Liver (tissue), 9 donors: ENCODE results near the gene AQP12A. TPM values are rescaled to one million over a fixed set of nuclear protein-coding genes. Genes with fewer than 3 reads are reported as not detected.
"Not testable (repeated sequence)": the region's sequence is repeated elsewhere in the genome, so short reads cannot be mapped to it uniquely, and the experiment has no call there.

Source experiments
- DNase-seq: peaks from one replicate; pipeline ENCODE4 v3.0.0-alpha.2; 2017; ENCODE audit warnings: low spot score
- H3K27ac ChIP-seq, 2 donors: one replicate each; pipeline ENCODE4 v1.7.0; 2013; ENCODE audit warnings: inconsistent platforms in 2 of 2, low read length in 2 of 2, control low read depth in 1 of 2, low read depth in 1 of 2, mild to moderate bottlenecking in 1 of 2
- H3K27me3 ChIP-seq, 4 donors: one replicate each; pipeline versions ENCODE4 v1.6.1 to v1.7.0; 2013; ENCODE audit warnings: low read length in 3 of 4, inconsistent platforms in 1 of 4, mild to moderate bottlenecking in 1 of 4, moderate library complexity in 1 of 4; ENCODE audit not compliant: control insufficient read depth in 4 of 4, insufficient read depth in 4 of 4
- H3K36me3 ChIP-seq, 4 donors: one replicate each; pipeline versions ENCODE4 v1.6.1 to v1.7.0; 2013; ENCODE audit warnings: low read length in 3 of 4, mild to moderate bottlenecking in 3 of 4, low read depth in 1 of 4, moderate library complexity in 1 of 4; ENCODE audit not compliant: control insufficient read depth in 4 of 4, insufficient read depth in 3 of 4
- H3K4me1 ChIP-seq, 4 donors: one replicate each; pipeline versions ENCODE4 v1.6.1 to v1.7.0; 2013; ENCODE audit warnings: low read length in 3 of 4, mild to moderate bottlenecking in 3 of 4, moderate library complexity in 1 of 4; ENCODE audit not compliant: control insufficient read depth in 4 of 4, insufficient read depth in 4 of 4
- H3K4me3 ChIP-seq, 3 donors: one replicate each; pipeline versions ENCODE4 v1.6.1 to v1.7.0; 2013; ENCODE audit warnings: low read length in 3 of 3, control low read depth in 1 of 3, low read depth in 1 of 3, mild to moderate bottlenecking in 1 of 3
- H3K9ac ChIP-seq, 2 donors: one replicate each; pipeline ENCODE4 v1.7.0; 2013; ENCODE audit warnings: low read length in 2 of 2, mild to moderate bottlenecking in 2 of 2, moderate library complexity in 2 of 2, control low read depth in 1 of 2, low read depth in 1 of 2
- H3K9me3 ChIP-seq, 4 donors: one replicate each; pipeline versions ENCODE4 v1.6.1 to v1.7.0; 2013; ENCODE audit warnings: low read length in 3 of 4; ENCODE audit not compliant: control insufficient read depth in 4 of 4
- EGR1 ChIP-seq, 2 donors: IDR thresholded peaks; 2 replicates each; pipeline ENCODE4 v1.6.1; 2016 to 2018; ENCODE audit warnings: antibody characterized with exemption in 2 of 2, low read depth in 2 of 2
- FOXA1 ChIP-seq: IDR thresholded peaks from 2 replicates; pipeline ENCODE4 v1.6.1; 2016; ENCODE audit warnings: antibody characterized with exemption
- FOXA2 ChIP-seq: IDR thresholded peaks from 2 replicates; pipeline ENCODE4 v1.6.1; 2016; ENCODE audit warnings: antibody characterized with exemption
- GABPA ChIP-seq, 2 donors: IDR thresholded peaks in 1 of 2; conservative IDR thresholded peaks in 1 of 2; 2 replicates each; pipeline ENCODE4 v1.6.1; 2016; ENCODE audit warnings: antibody characterized with exemption in 2 of 2, mild to moderate bottlenecking in 1 of 2, moderate library complexity in 1 of 2
- JUND ChIP-seq, 2 donors: IDR thresholded peaks; 2 replicates each; pipeline ENCODE4 v1.6.1; 2016; ENCODE audit warnings: antibody characterized with exemption in 2 of 2
- NR2F2 ChIP-seq: IDR thresholded peaks from 2 replicates; pipeline ENCODE4 v1.6.1; 2016; ENCODE audit warnings: antibody characterized with exemption
- RAD21 ChIP-seq, 2 donors: IDR thresholded peaks; 2 replicates each; pipeline ENCODE4 v1.6.1; 2016; ENCODE audit warnings: antibody characterized with exemption in 2 of 2, mild to moderate bottlenecking in 2 of 2
- SP1 ChIP-seq: IDR thresholded peaks from 2 replicates; pipeline ENCODE4 v1.6.1; 2018; ENCODE audit warnings: antibody characterized with exemption, mild to moderate bottlenecking
- YY1 ChIP-seq: IDR thresholded peaks from 2 replicates; pipeline ENCODE4 v1.6.1; 2016; ENCODE audit warnings: antibody characterized with exemption, mild to moderate bottlenecking
- WGBS: extraction: QIAGEN DNeasy Blood & Tissue Kit; methylation state at CpG from one replicate; pipeline ENCODE4 v1.1.7; 2013; 5-methylcytosine and 5-hydroxymethylcytosine counted together
- polyA plus RNA-seq, 2 donors: library from polyadenylated mRNA; stranded (reverse) in 1 of 2; unstranded in 1 of 2; fragments of 200-250 nt in 1 of 2; fragments of >200 nt in 1 of 2; fragmentation: Nextera tagmentation in 1 of 2; extraction: Ambion mirVana in 1 of 2; gene quantifications; one replicate each; pipeline versions ENCODE4 v1.2.1 to v1.2.3, GENCODE V29; 2013 to 2015
- total RNA-seq, 2 donors: library from RNA; depleted of rRNA; stranded (reverse); fragments of >200 nt; gene quantifications; one replicate each; pipeline ENCODE4 v1.2.3, GENCODE V29; 2014
- TF ChIP-seq, protein P1 (sequence below): IDR thresholded peaks from 2 replicates; pipeline ENCODE4 v1.6.1; 2016; ENCODE audit warnings: antibody characterized with exemption, mild to moderate bottlenecking
- TF ChIP-seq, protein P2 (sequence below): fragments of 150-350 bp; IDR thresholded peaks from 2 replicates; pipeline ENCODE4 v1.5.1; 2017; ENCODE audit warnings: improper control_type of control experiment, low read depth, low read length; ENCODE audit not compliant: missing input control
- TF ChIP-seq, protein P3 (sequence below): IDR thresholded peaks from 2 replicates; pipeline ENCODE4 v1.6.1; 2016; ENCODE audit warnings: antibody characterized with exemption
- TF ChIP-seq, protein P4 (sequence below): IDR thresholded peaks from 2 replicates; pipeline ENCODE4 v1.6.1; 2016; ENCODE audit warnings: antibody characterized with exemption
- TF ChIP-seq, protein P5 (sequence below): IDR thresholded peaks from 2 replicates; pipeline ENCODE4 v1.6.1; 2016; ENCODE audit warnings: antibody characterized with exemption
- donor health status: healthy.
- donor health status: healthy.
- donor health status: healthy.
- donor health status: healthy.
- donor health status: healthy.

The AQP12A gene
- total and polyA plus RNA-seq, 4 donors: not detected

DNA sequence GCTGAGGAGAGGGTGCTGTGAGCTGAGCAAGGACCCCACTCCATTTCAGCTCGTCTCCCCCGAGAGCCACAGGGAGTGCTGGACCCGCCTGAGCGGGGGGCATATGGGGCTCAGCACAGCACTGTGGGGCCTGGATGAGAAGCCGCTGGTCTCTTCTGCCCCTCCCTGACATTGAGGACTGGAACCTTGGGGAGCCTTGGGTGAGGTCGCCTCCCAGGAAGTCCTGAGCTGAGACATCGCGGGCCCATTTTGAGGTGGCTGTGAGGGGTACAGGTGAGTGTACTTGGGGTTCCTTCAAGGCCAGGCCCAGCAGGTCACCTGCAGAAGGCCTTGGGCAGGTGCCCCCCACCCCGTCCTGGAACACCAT is 3.1 kb upstream of the AQP12A start (continued):
- TF ChIP-seq, protein P1, sequence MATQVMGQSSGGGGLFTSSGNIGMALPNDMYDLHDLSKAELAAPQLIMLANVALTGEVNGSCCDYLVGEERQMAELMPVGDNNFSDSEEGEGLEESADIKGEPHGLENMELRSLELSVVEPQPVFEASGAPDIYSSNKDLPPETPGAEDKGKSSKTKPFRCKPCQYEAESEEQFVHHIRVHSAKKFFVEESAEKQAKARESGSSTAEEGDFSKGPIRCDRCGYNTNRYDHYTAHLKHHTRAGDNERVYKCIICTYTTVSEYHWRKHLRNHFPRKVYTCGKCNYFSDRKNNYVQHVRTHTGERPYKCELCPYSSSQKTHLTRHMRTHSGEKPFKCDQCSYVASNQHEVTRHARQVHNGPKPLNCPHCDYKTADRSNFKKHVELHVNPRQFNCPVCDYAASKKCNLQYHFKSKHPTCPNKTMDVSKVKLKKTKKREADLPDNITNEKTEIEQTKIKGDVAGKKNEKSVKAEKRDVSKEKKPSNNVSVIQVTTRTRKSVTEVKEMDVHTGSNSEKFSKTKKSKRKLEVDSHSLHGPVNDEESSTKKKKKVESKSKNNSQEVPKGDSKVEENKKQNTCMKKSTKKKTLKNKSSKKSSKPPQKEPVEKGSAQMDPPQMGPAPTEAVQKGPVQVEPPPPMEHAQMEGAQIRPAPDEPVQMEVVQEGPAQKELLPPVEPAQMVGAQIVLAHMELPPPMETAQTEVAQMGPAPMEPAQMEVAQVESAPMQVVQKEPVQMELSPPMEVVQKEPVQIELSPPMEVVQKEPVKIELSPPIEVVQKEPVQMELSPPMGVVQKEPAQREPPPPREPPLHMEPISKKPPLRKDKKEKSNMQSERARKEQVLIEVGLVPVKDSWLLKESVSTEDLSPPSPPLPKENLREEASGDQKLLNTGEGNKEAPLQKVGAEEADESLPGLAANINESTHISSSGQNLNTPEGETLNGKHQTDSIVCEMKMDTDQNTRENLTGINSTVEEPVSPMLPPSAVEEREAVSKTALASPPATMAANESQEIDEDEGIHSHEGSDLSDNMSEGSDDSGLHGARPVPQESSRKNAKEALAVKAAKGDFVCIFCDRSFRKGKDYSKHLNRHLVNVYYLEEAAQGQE: no peak
- TF ChIP-seq NR2F2 (no peak), YY1 (no peak)

DNA sequence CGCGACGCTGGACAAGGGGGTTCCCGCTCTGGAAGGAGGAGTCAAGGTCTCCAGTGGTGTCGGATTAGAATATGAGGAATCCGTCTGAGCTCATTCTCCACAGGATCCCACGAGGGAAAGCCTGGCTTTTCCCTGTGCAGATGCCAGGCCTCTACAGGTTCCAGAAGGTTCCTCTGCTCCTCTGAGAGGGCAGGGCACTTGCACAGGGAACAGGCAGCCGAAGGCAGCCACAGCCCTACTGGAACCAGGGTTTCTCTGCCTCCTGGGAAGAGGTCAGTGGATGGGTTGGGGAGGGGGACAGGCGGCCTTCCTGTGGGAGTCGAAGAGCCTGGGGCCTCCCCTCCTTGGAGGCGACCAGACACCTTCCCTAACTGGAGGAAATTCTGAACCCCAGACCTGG is 1.7 kb upstream of the AQP12A start:
- H3K36me3 ChIP-seq: no peaks in the 10 kb centered on the region
- no peak for DNase-seq
- H3K9me3 ChIP-seq: no peaks in the 10 kb centered on the region
- TF ChIP-seq EGR1 (IDR thresholded peaks at IDR 0.05; ENCODE audit: low read depth in 2 of 2) (no peak), FOXA1 (no peak), GABPA (IDR thresholded peaks at IDR 0.05 in 1 of 2, conservative IDR thresholded peaks at IDR 0.05 in 1 of 2) (no peak), FOXA2 (no peak), JUND (IDR thresholded peaks at IDR 0.05) (no peak), SP1 (no peak), RAD21 (IDR thresholded peaks at IDR 0.05) (no peak)
- TF ChIP-seq, protein P2, sequence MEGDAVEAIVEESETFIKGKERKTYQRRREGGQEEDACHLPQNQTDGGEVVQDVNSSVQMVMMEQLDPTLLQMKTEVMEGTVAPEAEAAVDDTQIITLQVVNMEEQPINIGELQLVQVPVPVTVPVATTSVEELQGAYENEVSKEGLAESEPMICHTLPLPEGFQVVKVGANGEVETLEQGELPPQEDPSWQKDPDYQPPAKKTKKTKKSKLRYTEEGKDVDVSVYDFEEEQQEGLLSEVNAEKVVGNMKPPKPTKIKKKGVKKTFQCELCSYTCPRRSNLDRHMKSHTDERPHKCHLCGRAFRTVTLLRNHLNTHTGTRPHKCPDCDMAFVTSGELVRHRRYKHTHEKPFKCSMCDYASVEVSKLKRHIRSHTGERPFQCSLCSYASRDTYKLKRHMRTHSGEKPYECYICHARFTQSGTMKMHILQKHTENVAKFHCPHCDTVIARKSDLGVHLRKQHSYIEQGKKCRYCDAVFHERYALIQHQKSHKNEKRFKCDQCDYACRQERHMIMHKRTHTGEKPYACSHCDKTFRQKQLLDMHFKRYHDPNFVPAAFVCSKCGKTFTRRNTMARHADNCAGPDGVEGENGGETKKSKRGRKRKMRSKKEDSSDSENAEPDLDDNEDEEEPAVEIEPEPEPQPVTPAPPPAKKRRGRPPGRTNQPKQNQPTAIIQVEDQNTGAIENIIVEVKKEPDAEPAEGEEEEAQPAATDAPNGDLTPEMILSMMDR: no peak
- TF ChIP-seq, protein P3, sequence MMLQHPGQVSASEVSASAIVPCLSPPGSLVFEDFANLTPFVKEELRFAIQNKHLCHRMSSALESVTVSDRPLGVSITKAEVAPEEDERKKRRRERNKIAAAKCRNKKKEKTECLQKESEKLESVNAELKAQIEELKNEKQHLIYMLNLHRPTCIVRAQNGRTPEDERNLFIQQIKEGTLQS: no peak
- TF ChIP-seq, protein P4, sequence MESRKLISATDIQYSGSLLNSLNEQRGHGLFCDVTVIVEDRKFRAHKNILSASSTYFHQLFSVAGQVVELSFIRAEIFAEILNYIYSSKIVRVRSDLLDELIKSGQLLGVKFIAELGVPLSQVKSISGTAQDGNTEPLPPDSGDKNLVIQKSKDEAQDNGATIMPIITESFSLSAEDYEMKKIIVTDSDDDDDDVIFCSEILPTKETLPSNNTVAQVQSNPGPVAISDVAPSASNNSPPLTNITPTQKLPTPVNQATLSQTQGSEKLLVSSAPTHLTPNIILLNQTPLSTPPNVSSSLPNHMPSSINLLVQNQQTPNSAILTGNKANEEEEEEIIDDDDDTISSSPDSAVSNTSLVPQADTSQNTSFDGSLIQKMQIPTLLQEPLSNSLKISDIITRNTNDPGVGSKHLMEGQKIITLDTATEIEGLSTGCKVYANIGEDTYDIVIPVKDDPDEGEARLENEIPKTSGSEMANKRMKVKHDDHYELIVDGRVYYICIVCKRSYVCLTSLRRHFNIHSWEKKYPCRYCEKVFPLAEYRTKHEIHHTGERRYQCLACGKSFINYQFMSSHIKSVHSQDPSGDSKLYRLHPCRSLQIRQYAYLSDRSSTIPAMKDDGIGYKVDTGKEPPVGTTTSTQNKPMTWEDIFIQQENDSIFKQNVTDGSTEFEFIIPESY: no peak
- TF ChIP-seq, protein P5, sequence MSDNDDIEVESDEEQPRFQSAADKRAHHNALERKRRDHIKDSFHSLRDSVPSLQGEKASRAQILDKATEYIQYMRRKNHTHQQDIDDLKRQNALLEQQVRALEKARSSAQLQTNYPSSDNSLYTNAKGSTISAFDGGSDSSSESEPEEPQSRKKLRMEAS: no peak
- WGBS: 81% methylated on average over 11 of the region's 11 CpGs
- no peaks in the 10 kb centered on the region for H3K27me3 ChIP-seq
- H3K4me1 ChIP-seq: no peaks in the 10 kb centered on the region
- no peak overlapping the region for H3K9ac ChIP-seq
- no peak overlapping the region for H3K4me3 ChIP-seq
- H3K27ac ChIP-seq: no peak overlapping the region

DNA sequence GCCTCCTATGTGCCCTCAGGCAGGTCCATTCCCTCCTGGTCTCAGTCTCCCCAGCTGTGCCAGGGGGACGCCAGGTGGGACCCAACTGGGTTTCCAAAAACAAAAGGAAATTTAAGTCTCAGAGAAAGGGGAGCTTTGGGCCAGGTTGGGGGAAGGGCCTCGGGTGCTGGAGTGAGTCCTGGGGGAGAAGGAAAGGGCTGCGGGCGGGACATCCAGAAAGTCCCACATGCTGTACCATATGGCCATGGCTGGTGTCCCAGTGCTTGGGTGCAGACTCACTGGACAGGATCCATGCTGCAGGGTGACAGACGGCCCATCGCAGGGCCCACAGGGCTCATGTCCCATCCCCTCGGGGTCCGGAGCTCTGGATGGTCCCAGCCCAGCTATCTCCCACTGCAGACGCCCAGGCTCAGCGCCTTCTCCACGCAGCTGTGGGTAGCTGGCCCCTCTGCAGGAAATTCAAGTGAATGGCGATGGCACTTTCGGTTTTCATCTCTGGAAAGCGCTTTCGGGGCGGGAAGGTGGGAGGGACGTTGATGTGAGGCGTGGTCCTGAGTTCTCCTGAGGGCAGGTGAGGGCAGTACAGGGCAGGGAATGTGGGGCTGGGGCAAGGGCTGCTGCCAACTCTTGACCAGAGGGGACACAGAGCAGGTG is 1.1 kb upstream of the AQP12A start:
- not testable (repeated sequence) for H3K9me3 ChIP-seq, DNase-seq, H3K27me3 ChIP-seq, H3K27ac ChIP-seq, H3K4me3 ChIP-seq, H3K9ac ChIP-seq, H3K36me3 ChIP-seq, H3K4me1 ChIP-seq
- 83% methylated on average over 6 of the region's 18 CpGs for WGBS

DNA sequence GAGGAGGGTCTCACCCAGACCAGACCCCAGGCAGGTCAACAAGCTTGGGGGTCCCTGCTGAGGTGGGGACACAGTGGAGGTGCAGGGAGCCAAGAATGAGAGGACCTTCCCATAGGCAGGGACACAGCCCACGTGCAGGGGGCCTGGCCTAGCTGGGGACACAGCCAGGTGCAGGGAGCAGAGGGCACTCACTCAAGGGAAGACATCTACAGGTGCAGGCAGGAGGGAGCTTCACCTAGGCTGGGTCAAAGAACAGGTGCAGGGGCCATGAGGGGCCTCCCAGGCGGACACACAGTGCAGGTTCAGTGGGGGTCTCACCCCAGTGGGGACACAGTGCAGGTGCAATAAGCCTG is 615 bp upstream of the AQP12A start:
- not testable (repeated sequence) for H3K4me1 ChIP-seq, H3K27me3 ChIP-seq, H3K9me3 ChIP-seq, DNase-seq, H3K36me3 ChIP-seq, H3K27ac ChIP-seq, H3K9ac ChIP-seq, H3K4me3 ChIP-seq
- WGBS: 50% methylated on average over 1 of the region's 2 CpGs
